SK-N-SH (cell line): Measurements from ENCODE around the gene ARF1. TPM values are rescaled to one million over a fixed set of nuclear protein-coding genes. Genes with fewer than 3 reads are reported as not detected.

Experiments
- CTCF ChIA-PET: fragments of 300-600, 350-600 bp; formaldehyde crosslinking; extraction: SDS; loops from one replicate; lab custom pipeline; 2021; lab: Yijun Ruan, JAX
- POLR2A ChIA-PET: fragments of 350-600 bp; sonication (Branson Sonifier 250); formaldehyde crosslinking; extraction: SDS; loops from one replicate; lab custom pipeline; 2020; ENCODE audit warnings: antibody characterized with exemption, inconsistent platforms; lab: Yijun Ruan, JAX
- DNase-seq: peaks from one replicate; pipeline ENCODE4 v3.0.0; 2012
- H2AFZ ChIP-seq: fragments of 200-600 bp; sonication (generic); 2 replicates; pipeline ENCODE4 v1.8.1; 2016; ENCODE audit warnings: antibody characterized with exemption, mild to moderate bottlenecking, low read depth
- H3F3A ChIP-seq: fragments of 200-600 bp; sonication (generic); replicated peaks from 2 replicates; pipeline ENCODE3; 2016; ENCODE audit warnings: antibody characterized with exemption, mild to moderate bottlenecking; ENCODE audit not compliant: insufficient read depth
- H3K27ac ChIP-seq, 2 experiments: fragments of 200-500 bp in 1 of 2; fragments of 200-600 bp in 1 of 2; sonication (Bioruptor generic) in 1 of 2; sonication (generic), shearing (Covaris generic) in 1 of 2; 2 replicates each; pipeline versions ENCODE4 v1.5.1 to v1.6.1; 2014 to 2016; ENCODE audit warnings: low read depth in 2 of 2, inconsistent platforms in 1 of 2, low read length in 1 of 2, mild to moderate bottlenecking in 1 of 2, mixed read lengths in 1 of 2
- H3K27me3 ChIP-seq: fragments of 200-600 bp; sonication (generic), shearing (Covaris generic); 2 replicates; pipeline ENCODE4 v1.6.1; 2016; ENCODE audit warnings: mixed run types; ENCODE audit not compliant: insufficient read depth
- H3K36me3 ChIP-seq, 2 experiments: fragments of 200-500 bp in 1 of 2; fragments of 200-600 bp in 1 of 2; sonication (Bioruptor generic) in 1 of 2; sonication (generic) in 1 of 2; replicated peaks in 1 of 2; 2 replicates each; pipeline versions ENCODE3 to v1.5.1; 2014 to 2016; ENCODE audit warnings: low read length in 1 of 2, mild to moderate bottlenecking in 1 of 2; ENCODE audit not compliant: insufficient read depth in 2 of 2, control insufficient read depth in 1 of 2
- H3K4me1 ChIP-seq, 2 experiments: fragments of 200-500 bp in 1 of 2; fragments of 200-600 bp in 1 of 2; sonication (Bioruptor generic) in 1 of 2; sonication (generic), shearing (Covaris generic) in 1 of 2; 2 replicates each; pipeline versions ENCODE4 v1.5.1 to v1.6.1; 2014 to 2016; ENCODE audit warnings: low read depth in 1 of 2, low read length in 1 of 2, mixed run types in 1 of 2; ENCODE audit not compliant: insufficient read depth in 2 of 2, control insufficient read depth in 1 of 2
- H3K4me2 ChIP-seq: fragments of 200-600 bp; sonication (generic), shearing (Covaris generic); 2 replicates; pipeline ENCODE4 v1.6.1; 2017; ENCODE audit warnings: mixed run types
- H3K4me3 ChIP-seq, 2 experiments: fragments of 200-500 bp in 1 of 2; fragments of 200-600 bp in 1 of 2; sonication (Bioruptor generic) in 1 of 2; sonication (generic), shearing (Covaris generic) in 1 of 2; 2 replicates each; pipeline versions ENCODE4 v1.5.1 to v1.8.1; 2014 to 2016; ENCODE audit warnings: low read depth in 2 of 2, inconsistent platforms in 1 of 2, low read length in 1 of 2, mild to moderate bottlenecking in 1 of 2, mixed read lengths in 1 of 2, moderate library complexity in 1 of 2
- H3K79me2 ChIP-seq: fragments of 200-600 bp; sonication (generic); 2 replicates; pipeline ENCODE4 v1.8.1; 2017; ENCODE audit warnings: mild to moderate bottlenecking; ENCODE audit not compliant: insufficient read depth
- H3K9ac ChIP-seq: fragments of 200-600 bp; sonication (generic); 2 replicates; pipeline ENCODE4 v1.6.1; 2017; ENCODE audit warnings: mixed run types
- H3K9me2 ChIP-seq: fragments of 200-600 bp; sonication (generic); 2 replicates; pipeline ENCODE4 v1.6.1; 2017; ENCODE audit warnings: mixed run types
- H3K9me3 ChIP-seq: fragments of 200-600 bp; sonication (generic); 2 replicates; pipeline ENCODE4 v1.6.1; 2017; ENCODE audit warnings: mixed run types, mild to moderate bottlenecking, moderate library complexity
- H4K20me1 ChIP-seq: fragments of 200-600 bp; sonication (generic); 2 replicates; pipeline ENCODE4 v1.6.1; 2017; ENCODE audit warnings: mild to moderate bottlenecking, mixed run types; ENCODE audit not compliant: insufficient read depth
- CTCF ChIP-seq: fragments of 200-600 bp; sonication (generic); IDR thresholded peaks from 2 replicates; pipeline ENCODE4 v1.6.1; 2017; ENCODE audit warnings: antibody characterized with exemption, mild to moderate bottlenecking, moderate library complexity
- ELF1 ChIP-seq: IDR thresholded peaks from 2 replicates; pipeline ENCODE4 v1.4.0; 2012
- EP300 ChIP-seq, 2 experiments: IDR thresholded peaks; 2 replicates each; pipeline versions ENCODE4 v1.4.0 to v1.6.1; 2012; ENCODE audit warnings: borderline replicate concordance in 1 of 2, low read depth in 1 of 2, low read length in 1 of 2
- FOSL2 ChIP-seq: IDR thresholded peaks from 2 replicates; pipeline ENCODE4 v1.4.0; 2012; ENCODE audit warnings: low read depth, mild to moderate bottlenecking, moderate library complexity, borderline replicate concordance
- GATA2 ChIP-seq: sonication (generic); formaldehyde crosslinking; IDR thresholded peaks from 2 replicates; pipeline ENCODE4 v1.5.0; 2020; ENCODE audit warnings: mild to moderate bottlenecking, missing genetic modification reagents
- MAX ChIP-seq: IDR thresholded peaks from 2 replicates; pipeline ENCODE4 v1.4.0; 2012; ENCODE audit warnings: low read depth
- MXI1 ChIP-seq: IDR thresholded peaks from 2 replicates; pipeline ENCODE4 v1.6.1; 2012; ENCODE audit warnings: mild to moderate bottlenecking, low read depth, low read length, improper control_type of control experiment
- NFIC ChIP-seq: IDR thresholded peaks from 2 replicates; pipeline ENCODE4 v1.4.0; 2012; ENCODE audit warnings: borderline replicate concordance
- POLR2AphosphoS5 ChIP-seq: IDR thresholded peaks from 2 replicates; pipeline ENCODE4 v1.6.1; 2012; ENCODE audit warnings: low read depth, low read length
- RFX5 ChIP-seq: IDR thresholded peaks from 2 replicates; pipeline ENCODE4 v1.6.1; 2012; ENCODE audit warnings: mild to moderate bottlenecking, improper control_type of control experiment, low read length
- RXRA ChIP-seq: IDR thresholded peaks from 2 replicates; pipeline ENCODE4 v1.4.0; 2012; ENCODE audit warnings: low read depth, mild to moderate bottlenecking, borderline replicate concordance
- TAF1 ChIP-seq: IDR thresholded peaks from 2 replicates; pipeline ENCODE4 v1.6.1; 2012; ENCODE audit warnings: low read depth, mild to moderate bottlenecking, low read length, moderate library complexity, borderline replicate concordance
- YY1 ChIP-seq: IDR thresholded peaks from 2 replicates; pipeline ENCODE4 v1.4.0; 2012; ENCODE audit warnings: low read depth, mild to moderate bottlenecking
- WGBS: methylation state at CpG from one replicate; pipeline ENCODE4 v1.1.6; 2017; ENCODE audit warnings: low lambda C conversion rate; 5-methylcytosine and 5-hydroxymethylcytosine counted together
- polyA plus RNA-seq, 3 experiments: library from polyadenylated mRNA; depleted of rRNA; stranded (reverse); fragments of >200 nt; gene quantifications; 2 replicates each; pipeline ENCODE4 v1.2.3, GENCODE V29; 2012

Gene ARF1
- polyA plus RNA-seq, 1 of the 3 experiments (the other 2 are of a cell fraction): 713 TPM

- H4K20me1 ChIP-seq: peaks cover 57% of the 10 kb centered on the region
- no peaks in the 10 kb centered on the region for H3K9me3 ChIP-seq
- TF ChIP-seq ELF1: no peak
- no peak for TF ChIP-seq GATA2 (CRISPR knock-in tag)
- TF ChIP-seq CTCF: no peak
- TF ChIP-seq RFX5: no peak
- no peak for TF ChIP-seq MAX
- no peak for TF ChIP-seq YY1
- no peak for TF ChIP-seq NFIC
- TF ChIP-seq MXI1: no peak
- TF ChIP-seq TAF1: no peak
- no peak for TF ChIP-seq POLR2AphosphoS5
- no peak for TF ChIP-seq RXRA
- no peak for TF ChIP-seq EP300 (IDR thresholded peaks at IDR 0.05; ENCODE audit: borderline replicate concordance in 1 of 2, low read depth in 1 of 2, low read length in 1 of 2)
- H3K9ac ChIP-seq: peak overlapping the region; percentile 98
- H3K4me2 ChIP-seq: peak overlapping the region; percentile 100
- peaks cover 12% of the 10 kb centered on the region; the same call in 1 of the 2 replicates for H3K27me3 ChIP-seq
- H3K79me2 ChIP-seq: peaks cover 63% of the 10 kb centered on the region
- peaks cover 23% of the 10 kb centered on the region in 2 experiments; a peak in 2 of 4 replicates for H3K4me1 ChIP-seq
- ChIA-PET CTCF (interaction anchor here (4.5 to 5.4 kb wide), 2 partner anchors 24 to 25 kb away, joined by 22 to 24 read pairs; partner anchors contain the start of gene IBA57), POLR2A (no interaction called here)
- peak; percentile 34 for DNase-seq
- H3K9me2 ChIP-seq: no peaks in the 10 kb centered on the region
- peak overlapping the region; percentile 87 to 99 for H3K4me3 ChIP-seq
- 46% methylated on average over 14 of the region's 27 CpGs for WGBS
- peak overlapping the region in 1 of 2 experiments; percentile 89; a peak in 1 of 4 replicates for H3K27ac ChIP-seq
- H3F3A ChIP-seq: no peaks in the 10 kb centered on the region
- no peak overlapping the region for H2AFZ ChIP-seq
- H3K36me3 ChIP-seq: peaks cover 4 to 13% of the 10 kb centered on the region in 2 experiments
Measured at GRCh38 chr1:228141226-228142044, 58.9 kb downstream of the ARF1 start.

GRCh38 chr1:228142155-228142691, 59.7 kb downstream of the ARF1 start:
- peaks cover 4 to 19% of the 10 kb centered on the region in 2 experiments for H3K36me3 ChIP-seq
- POLR2A ChIA-PET: interaction anchor here (1.1 kb wide), 1 partner anchor 10 kb away, joined by 3 read pairs; no protein-coding TSS in a partner anchor
- DNase-seq: no peak
- WGBS: 100% methylated on average over 7 of the region's 16 CpGs
- peaks cover 23% of the 10 kb centered on the region in 2 experiments; a peak in 2 of 4 replicates for H3K4me1 ChIP-seq
- peak overlapping the region in 1 of 2 experiments; percentile 99; a peak in 2 of 4 replicates for H3K4me3 ChIP-seq
- peaks cover 69% of the 10 kb centered on the region for H3K79me2 ChIP-seq
- no peak for TF ChIP-seq FOSL2
- TF ChIP-seq, all 33 proteins: peak for 0
- no peak overlapping the region for H3K27ac ChIP-seq
- no peaks in the 10 kb centered on the region for H3K9me2 ChIP-seq
- peak overlapping the region; percentile 98 for H3K9ac ChIP-seq
- no peak overlapping the region for H2AFZ ChIP-seq
- CTCF ChIA-PET: interaction anchor here (5.4 kb wide), 1 partner anchor 24 kb away, joined by 24 read pairs; the partner anchor contains the start of gene IBA57
- H3K4me2 ChIP-seq: peak overlapping the region; percentile 100
- no peaks in the 10 kb centered on the region for H3F3A ChIP-seq
- peaks cover 63% of the 10 kb centered on the region for H4K20me1 ChIP-seq
- H3K9me3 ChIP-seq: no peaks in the 10 kb centered on the region
- peaks cover 5% of the 10 kb centered on the region; the same call in 1 of the 2 replicates for H3K27me3 ChIP-seq
